GM12878 (cell line): ENCODE measurements around the gene RAP1A. TPM values are rescaled to one million over a fixed set of nuclear protein-coding genes. Genes with fewer than 3 reads are reported as not detected.

Experiments
- ATAC-seq: fragments of 200-7000 bp; cut with Tn5 transposase; 3 replicates; pipeline ENCODE4 v1.9.1; 2020; ENCODE audit warnings: mild to moderate bottlenecking, moderate library complexity
- BruUV-seq: library from RNA; stranded (reverse); fragments of 400-500 nt; replicated peaks from 2 replicates; lab custom pipeline; 2021; lab: Mats Ljungman, UMichigan
- CTCF ChIA-PET: fragments of 300-600 bp; sonication (Branson Sonifier 250); formaldehyde crosslinking; extraction: SDS; loops from one replicate; lab custom pipeline; 2021; ENCODE audit warnings: inconsistent platforms; lab: Yijun Ruan, JAX
- POLR2A ChIA-PET: fragments of 350-600 bp; formaldehyde crosslinking; extraction: SDS; loops from one replicate; lab custom pipeline; 2021; ENCODE audit warnings: inconsistent platforms; lab: Charles Lee
- RAD21 ChIA-PET: fragments of 300-600 bp; sonication (Branson Sonifier 250); formaldehyde crosslinking; loops from one replicate; lab custom pipeline; 2023; ENCODE audit warnings: antibody characterized with exemption; ENCODE audit not compliant: unreplicated experiment; lab: Charles Lee
- SMC1A ChIA-PET: fragments of 300-600 bp; sonication (Branson Sonifier 250); formaldehyde crosslinking; loops from one replicate; lab custom pipeline; 2023; ENCODE audit not compliant: unreplicated experiment, uncharacterized antibody; lab: Charles Lee
- DNase-seq: peaks from one replicate; pipeline ENCODE4 v3.0.0-alpha.2; 2011; ENCODE audit warnings: low read depth, low spot score
- FAIRE-seq: peaks from 3 replicates; lab custom pipeline; 2011; peaks lifted over from hg19 to GRCh38; lab: Jason Lieb, UNC
- H2AFZ ChIP-seq: 2 replicates; pipeline ENCODE4 v1.6.0; 2011; ENCODE audit warnings: low read depth, low read length, control low read depth; ENCODE audit not compliant: control insufficient read depth
- H3K27ac ChIP-seq: 2 replicates; pipeline ENCODE4 v1.5.1; 2011; ENCODE audit warnings: control low read depth; ENCODE audit not compliant: control insufficient read depth, insufficient read depth
- H3K27me3 ChIP-seq, 2 experiments: replicated peaks in 1 of 2; 2 replicates each; pipeline versions ENCODE4 v1.6.0 to v1.6.1; 2011; ENCODE audit warnings: low read length in 1 of 2; ENCODE audit not compliant: control insufficient read depth in 2 of 2, insufficient read depth in 2 of 2
- H3K36me3 ChIP-seq, 2 experiments: 2 replicates each; pipeline ENCODE4 v1.5.1; 2011; ENCODE audit warnings: low read length in 1 of 2; ENCODE audit not compliant: control insufficient read depth in 2 of 2, insufficient read depth in 2 of 2
- H3K4me1 ChIP-seq: 2 replicates; pipeline ENCODE4 v1.6.1; 2011; ENCODE audit warnings: mild to moderate bottlenecking, low read length, moderate library complexity, mixed read lengths; ENCODE audit not compliant: control insufficient read depth, insufficient read depth
- H3K4me2 ChIP-seq: 2 replicates; pipeline ENCODE4 v1.6.0; 2011; ENCODE audit warnings: control low read depth; ENCODE audit not compliant: control insufficient read depth, insufficient read depth
- H3K4me3 ChIP-seq: fragments of 200-600 bp; sonication (generic); 2 replicates; pipeline ENCODE4 v1.5.1; 2016
- H3K79me2 ChIP-seq: 2 replicates; pipeline ENCODE4 v1.6.0; 2011; ENCODE audit warnings: low read length; ENCODE audit not compliant: control insufficient read depth, insufficient read depth
- H3K9ac ChIP-seq: 2 replicates; pipeline ENCODE4 v1.8.0; 2011; ENCODE audit warnings: low read length, control low read depth, mixed read lengths; ENCODE audit not compliant: control insufficient read depth, insufficient read depth
- H3K9me3 ChIP-seq: replicated peaks from 3 replicates; pipeline ENCODE4 v1.5.1; 2011; ENCODE audit warnings: mild to moderate bottlenecking, low read length; ENCODE audit not compliant: control insufficient read depth, insufficient read depth
- H4K20me1 ChIP-seq: 2 replicates; pipeline ENCODE4 v1.6.0; 2011; ENCODE audit not compliant: control insufficient read depth, insufficient read depth
- HDGF ChIP-seq: fragments of 450-650 bp; IDR thresholded peaks from 2 replicates; pipeline ENCODE4 v1.6.1; 2016; ENCODE audit warnings: antibody characterized with exemption
- KDM1A ChIP-seq: fragments of 200-600 bp; sonication (generic); IDR thresholded peaks from 2 replicates; pipeline ENCODE4 v1.6.1; 2016; ENCODE audit warnings: borderline replicate concordance
- MTA2 ChIP-seq: fragments of 450-650 bp; IDR thresholded peaks from 2 replicates; pipeline ENCODE4 v1.6.1; 2016; ENCODE audit warnings: low read depth, mild to moderate bottlenecking, moderate library complexity
- NBN ChIP-seq: fragments of 450-650 bp; IDR thresholded peaks from 2 replicates; pipeline ENCODE4 v1.6.1; 2016
- NKRF ChIP-seq: fragments of 450-650 bp; conservative IDR thresholded peaks from 2 replicates; pipeline ENCODE4 v1.6.1; 2017; ENCODE audit warnings: mild to moderate bottlenecking, moderate library complexity
- SMAD5 ChIP-seq: IDR thresholded peaks from 2 replicates; pipeline ENCODE4 v1.6.1; 2016; ENCODE audit warnings: antibody characterized with exemption, low read depth
- WGBS: methylation state at CpG from one replicate; pipeline ENCODE4 v1.1.6; 2016; ENCODE audit warnings: low lambda C conversion rate; ENCODE audit not compliant: insufficient replicate concordance, insufficient coverage; ENCODE audit errors: missing lambda C conversion rate; 5-methylcytosine and 5-hydroxymethylcytosine counted together
- in situ Hi-C: fragments of 300-500 bp; cut with MboI; formaldehyde crosslinking; loops from 9 replicates; pipeline ENCODE4 v1.14.3; 2018; ENCODE audit warnings: mixed read lengths
- intact Hi-C: fragments of 100-400 bp; cut with micrococcal nuclease; formaldehyde crosslinking; loops from one replicate; pipeline ENCODE4 v1.14.2; 2022; ENCODE audit not compliant: unreplicated experiment
- polyA plus RNA-seq, 11 experiments: library from polyadenylated mRNA; depleted of rRNA in 4 of 11; unstranded in 6 of 11; stranded (reverse) in 5 of 11; fragments of >200 nt; fragmentation: Nextera tagmentation in 4 of 11; fragmentation: Illumina TruSeq in 1 of 11; extraction: Ambion mirVana in 4 of 11; extraction: Trizol in 1 of 11; gene quantifications; 1 replicate in 1 of 11; 2 replicates in 10 of 11; pipeline versions ENCODE4 v1.2.1 to v1.2.3, GENCODE V29; 2011 to 2016; ENCODE audit warnings: inconsistent platforms in 2 of 11, missing spikeins in 2 of 11, low read depth in 1 of 11
- total RNA-seq, 4 experiments: library from RNA; depleted of rRNA in 3 of 4; stranded (reverse); fragments of >200 nt in 3 of 4; fragmentation: Illumina TruSeq in 1 of 4; extraction: Trizol in 1 of 4; gene quantifications; 2 replicates each; pipeline versions ENCODE4 v1.2.1 to v1.2.3, GENCODE V29; 2013 to 2021

The RAP1A gene
- total and polyA plus RNA-seq, 10 of the 15 experiments (the other 5 are each of a cell fraction or from before 2014, with no cell fraction given), result 38.4 to 213 (median 86.0) TPM

DNA sequence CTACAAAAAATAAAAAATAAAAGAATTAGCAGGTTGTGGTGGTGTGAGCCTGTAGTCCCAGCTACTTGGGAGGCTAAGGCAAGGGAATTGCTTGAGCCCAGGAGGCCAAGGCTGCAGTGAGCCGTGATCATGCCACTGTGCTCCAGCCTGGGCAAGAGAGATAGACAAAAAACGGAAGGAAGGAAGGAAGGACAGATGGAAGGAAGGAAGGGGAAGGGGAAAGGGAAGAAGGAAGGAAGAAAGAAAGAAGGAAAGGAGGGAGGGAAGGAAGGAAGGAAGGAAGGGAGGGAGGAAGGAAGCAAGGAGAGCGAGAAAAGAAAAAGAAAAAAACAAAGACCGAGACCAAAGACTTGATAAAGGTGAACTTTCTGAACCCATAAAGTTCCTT is 25.3 kb upstream of the RAP1A start (continued):
- TF ChIP-seq NKRF (no peak), HDGF (peak; percentile 86; the same call in 1 of the 2 replicates), KDM1A (no peak), MTA2 (0 out of 2 replicates have a peak, but pooled peaks have one; percentile 26)

DNA sequence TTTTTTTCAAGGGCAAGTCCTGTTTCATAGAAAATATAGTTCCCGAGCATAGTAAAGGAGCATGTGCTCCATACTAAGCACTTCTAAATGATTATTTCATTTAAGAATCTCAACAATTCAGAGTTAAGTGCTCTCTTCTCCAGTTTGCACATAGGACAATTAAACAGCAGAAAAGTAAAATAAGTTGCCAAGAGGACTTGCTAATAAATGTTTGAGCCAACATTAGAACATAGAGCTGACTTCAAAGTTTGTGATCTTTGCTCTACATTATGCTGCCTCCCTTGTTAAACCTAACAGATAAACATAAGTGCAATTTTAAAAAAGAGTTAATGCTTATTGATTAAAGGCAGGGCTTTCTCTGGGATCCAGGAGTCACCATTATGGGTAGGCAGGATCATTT is 23.8 kb upstream of the RAP1A start:
- no peak overlapping the region for H3K9ac ChIP-seq
- in situ Hi-C loops, result loop anchor here (5.0 to 10.0 kb wide), 2 partner anchors 81 to 374 kb away; no protein-coding TSS in a partner anchor
- H3K9me3 ChIP-seq, result no peaks in the 10 kb centered on the region
- ChIA-PET POLR2A (interaction anchor here (0.6 to 7.1 kb wide), 8 partner anchors 8 to 159 kb away, joined by 3 to 130 read pairs (median 3); partner anchors contain the start of gene RAP1A), CTCF (interaction anchor here (0.7 to 7.6 kb wide), 8 partner anchors 9 to 174 kb away, joined by 3 to 86 read pairs (median 3); no protein-coding TSS in a partner anchor), RAD21 (interaction anchor here (0.6 to 11.4 kb wide), 8 partner anchors 7 to 379 kb away, joined by 3 to 331 read pairs (median 10); partner anchors contain the start of gene RAP1A), SMC1A (interaction anchor here (1.0 to 16.7 kb wide), 11 partner anchors 8 to 152 kb away, joined by 3 to 446 read pairs (median 5); partner anchors contain the start of gene RAP1A)
- TF ChIP-seq NBN (no peak), SMAD5 (no peak)
- H3K36me3 ChIP-seq, result no peaks in the 10 kb centered on the region
- 100% methylated on average over 1 of the region's 1 CpG for WGBS
- H2AFZ ChIP-seq, result no peak overlapping the region
- no peak overlapping the region for H3K4me2 ChIP-seq
- peak overlapping the region; percentile 98 for H3K27ac ChIP-seq
- peaks cover 89% of the 10 kb centered on the region for H3K4me1 ChIP-seq
- H4K20me1 ChIP-seq, result no peaks in the 10 kb centered on the region
- intact Hi-C loops, result loop anchor here (1.0 kb wide), 1 partner anchor 159 kb away; the partner anchor contains the start of gene DDX20
- no peaks in the 10 kb centered on the region; the same call in none of the 2 replicates for H3K79me2 ChIP-seq
- no peak overlapping the region for H3K4me3 ChIP-seq
- H3K27me3 ChIP-seq, result no peaks in the 10 kb centered on the region
- ATAC-seq (no peak), DNase-seq (no peak), FAIRE-seq (no peak)
- no TSS peak for BruUV-seq
